Measurements from ENCODE around the gene ARMC9. TPM values are rescaled to one million over a fixed set of nuclear protein-coding genes. Genes with fewer than 3 reads are reported as not detected.

The ARMC9 gene
- total and polyA plus RNA-seq, 11 donors, result 0.95 to 4.7 (median 2.4) TPM

DNA sequence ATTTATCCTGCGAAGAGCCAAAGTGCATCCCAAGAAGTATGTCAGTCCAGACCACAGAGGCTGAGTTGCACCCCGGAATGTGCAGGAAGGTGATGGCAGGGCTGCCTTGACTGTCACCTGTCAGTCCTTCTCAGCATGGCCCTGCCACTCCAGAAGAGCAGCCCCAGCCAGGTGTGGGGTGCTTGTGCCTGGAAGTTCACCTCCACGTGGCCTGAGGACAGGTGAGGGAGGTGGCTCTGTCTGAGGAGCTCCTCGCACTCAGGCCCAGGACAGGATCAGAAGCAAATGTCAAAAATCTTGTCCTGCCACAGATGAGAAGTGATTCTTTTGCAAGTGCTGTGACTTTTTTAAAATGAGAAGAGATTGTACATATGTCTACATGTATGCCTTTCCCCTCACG is 165.6 kb downstream of the ARMC9 start:
- TF ChIP-seq, protein P1, sequence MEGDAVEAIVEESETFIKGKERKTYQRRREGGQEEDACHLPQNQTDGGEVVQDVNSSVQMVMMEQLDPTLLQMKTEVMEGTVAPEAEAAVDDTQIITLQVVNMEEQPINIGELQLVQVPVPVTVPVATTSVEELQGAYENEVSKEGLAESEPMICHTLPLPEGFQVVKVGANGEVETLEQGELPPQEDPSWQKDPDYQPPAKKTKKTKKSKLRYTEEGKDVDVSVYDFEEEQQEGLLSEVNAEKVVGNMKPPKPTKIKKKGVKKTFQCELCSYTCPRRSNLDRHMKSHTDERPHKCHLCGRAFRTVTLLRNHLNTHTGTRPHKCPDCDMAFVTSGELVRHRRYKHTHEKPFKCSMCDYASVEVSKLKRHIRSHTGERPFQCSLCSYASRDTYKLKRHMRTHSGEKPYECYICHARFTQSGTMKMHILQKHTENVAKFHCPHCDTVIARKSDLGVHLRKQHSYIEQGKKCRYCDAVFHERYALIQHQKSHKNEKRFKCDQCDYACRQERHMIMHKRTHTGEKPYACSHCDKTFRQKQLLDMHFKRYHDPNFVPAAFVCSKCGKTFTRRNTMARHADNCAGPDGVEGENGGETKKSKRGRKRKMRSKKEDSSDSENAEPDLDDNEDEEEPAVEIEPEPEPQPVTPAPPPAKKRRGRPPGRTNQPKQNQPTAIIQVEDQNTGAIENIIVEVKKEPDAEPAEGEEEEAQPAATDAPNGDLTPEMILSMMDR (IDR thresholded peaks at IDR 0.05), result no peak
- TF ChIP-seq POLR2A (IDR thresholded peaks at IDR 0.05), result no peak

DNA sequence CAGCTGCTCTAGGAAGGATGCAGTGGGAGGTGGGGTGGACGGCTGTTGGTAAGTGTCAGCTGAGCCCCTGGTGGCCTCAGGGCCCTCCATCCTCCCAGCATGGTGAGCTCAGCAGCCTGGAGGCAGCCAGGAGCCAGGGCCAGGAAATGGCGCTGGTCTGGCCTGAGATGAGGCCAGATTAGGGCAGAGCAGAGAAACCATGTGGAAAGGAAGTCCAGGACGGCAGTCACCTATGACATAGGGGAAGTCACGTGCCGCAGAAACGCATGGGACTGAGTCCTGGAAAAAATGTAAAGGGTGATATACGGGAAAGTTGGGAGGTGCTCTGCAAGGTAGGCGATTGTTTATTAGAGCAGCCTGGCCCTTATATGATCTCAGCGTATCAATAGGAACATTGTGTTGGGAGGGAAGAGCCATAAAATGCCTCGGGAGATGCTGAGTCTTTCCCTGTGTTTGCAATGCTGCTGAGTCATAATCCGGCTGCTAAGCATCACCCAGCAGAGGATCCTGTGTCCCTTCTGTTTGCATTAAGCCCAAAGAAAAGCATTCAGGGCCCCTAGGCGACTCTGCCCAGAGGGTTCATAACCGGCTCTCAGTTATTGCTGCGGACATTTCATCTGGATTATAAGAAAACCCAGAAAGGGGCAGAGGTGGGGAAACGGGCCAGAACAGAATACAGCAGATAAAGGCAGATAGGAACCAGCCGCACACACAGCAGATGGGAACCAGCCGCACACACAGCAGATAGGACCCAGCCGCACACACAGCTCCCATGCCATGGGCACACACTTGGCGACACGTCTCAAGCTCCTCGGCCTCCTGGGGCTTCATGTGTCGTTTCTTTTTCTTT is 166.8 kb downstream of the ARMC9 start:
- DNase-seq, result peak in 1 of 5 donors; percentile 25

More for the DNA sequence above, 165.6 kb downstream of the ARMC9 start:
- intact Hi-C loops (cut with DNase I), result no loop called here
- Histone ChIP-seq H3K4me3 (no peak overlapping the region), H3K9me3 (no peaks in the 10 kb centered on the region), H3K4me1 (peaks cover 0 to 38% (median 0%) of the 10 kb centered on the region in 12 donors), H3K27me3 (no peaks in the 10 kb centered on the region), H3K36me3 (peaks cover 0 to 6% (median 0%) of the 10 kb centered on the region in 9 donors), H3K27ac (no peak overlapping the region)
- peak in 1 of 5 donors; percentile 11 for DNase-seq
- 91 to 96% (median 93%) methylated on average over 5 of the region's 5 CpGs for WGBS, 4 donors
- no peak for ATAC-seq

DNA sequence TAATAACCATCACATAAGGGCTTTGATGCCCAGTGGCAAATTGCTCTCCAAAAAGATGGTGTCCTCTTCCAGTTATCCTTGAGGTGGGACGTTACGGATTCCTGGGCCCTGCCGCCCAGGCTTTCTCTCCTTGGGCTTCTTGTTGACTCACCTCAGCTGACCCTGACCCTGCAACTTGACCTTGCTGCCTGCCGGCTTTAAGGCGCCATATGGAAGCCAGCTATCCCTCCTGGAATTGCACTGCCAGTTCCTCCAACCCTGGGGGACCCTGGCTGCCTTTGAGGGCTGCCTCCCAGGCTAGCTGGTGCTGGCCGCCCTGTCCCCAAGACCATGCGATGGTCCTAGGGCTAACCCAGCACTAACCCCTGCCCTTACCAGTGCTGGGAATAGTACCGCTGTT is 168.7 kb downstream of the ARMC9 start:
- ATAC-seq (no peak), DNase-seq (no peak)
- WGBS, 4 donors, result 96 to 97% (median 96%) methylated on average over 8 of the region's 8 CpGs
- Histone ChIP-seq H3K27ac (no peak overlapping the region), H3K4me3 (no peak overlapping the region), H3K36me3 (no peaks in the 10 kb centered on the region), H3K4me1 (peaks cover 0 to 18% (median 4%) of the 10 kb centered on the region in 12 donors), H3K27me3 (no peaks in the 10 kb centered on the region), H3K9me3 (no peaks in the 10 kb centered on the region)
- intact Hi-C loops (cut with DNase I), result no loop called here
- TF ChIP-seq, protein P1 (IDR thresholded peaks at IDR 0.05), result no peak
- TF ChIP-seq POLR2A (IDR thresholded peaks at IDR 0.05), result no peak

More for the DNA sequence above, 166.8 kb downstream of the ARMC9 start:
- WGBS, 4 donors, result 62 to 66% (median 65%) methylated on average over 22 of the region's 22 CpGs
- no peaks in the 10 kb centered on the region for H3K27me3 ChIP-seq
- intact Hi-C loops (cut with DNase I), result no loop called here
- H3K4me1 ChIP-seq, result peaks cover 0 to 37% (median 1%) of the 10 kb centered on the region in 12 donors
- H3K9me3 ChIP-seq, result no peaks in the 10 kb centered on the region
- H3K4me3 ChIP-seq, result peak overlapping the region in 1 of 12 donors; percentile 20
- peak in 3 of 4 donors; percentile 17 to 63 (median 29) for ATAC-seq
- peaks cover 0 to 6% (median 0%) of the 10 kb centered on the region in 9 donors for H3K36me3 ChIP-seq
- peak overlapping the region in 1 of 12 donors; percentile 57 for H3K27ac ChIP-seq
- TF ChIP-seq POLR2A (IDR thresholded peaks at IDR 0.05), result no peak
- TF ChIP-seq, protein P1 (IDR thresholded peaks at IDR 0.05), result no peak

Data from heart left ventricle (tissue), 16 donors.